ENCODE measurements around the gene HMGN3.

Gene HMGN3

GRCh38 chr6:79231666-79232065 is 2.8 kb downstream of the HMGN3 start:
- DNase-seq: no peak

- no peak for DNase-seq
These were observed 3.4 kb downstream of the HMGN3 start for GRCh38 chr6:79231101-79231500.

DNA sequence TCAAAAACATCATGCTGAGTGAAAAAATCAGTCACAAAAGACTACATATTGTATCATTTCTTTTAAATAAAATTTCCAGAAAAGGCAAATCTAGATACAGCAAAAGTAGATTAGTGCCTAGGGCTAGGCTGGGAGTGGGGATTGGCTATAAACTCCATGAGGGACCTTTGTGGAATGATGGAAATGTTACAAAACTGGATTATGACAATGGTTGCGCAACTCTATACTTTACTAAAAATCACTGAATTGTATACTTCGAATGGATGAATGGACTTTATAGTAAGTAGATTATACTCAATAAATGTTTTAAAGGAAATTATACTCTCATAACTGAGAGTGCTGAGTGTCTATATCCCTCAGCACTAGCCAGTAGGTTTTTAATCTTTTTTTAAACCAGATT is 4.3 kb downstream of the HMGN3 start:
- DNase-seq: no peak

- DNase-seq: no peak
These were observed 7.0 kb downstream of the HMGN3 start for GRCh38 chr6:79227445-79227844.

DNA sequence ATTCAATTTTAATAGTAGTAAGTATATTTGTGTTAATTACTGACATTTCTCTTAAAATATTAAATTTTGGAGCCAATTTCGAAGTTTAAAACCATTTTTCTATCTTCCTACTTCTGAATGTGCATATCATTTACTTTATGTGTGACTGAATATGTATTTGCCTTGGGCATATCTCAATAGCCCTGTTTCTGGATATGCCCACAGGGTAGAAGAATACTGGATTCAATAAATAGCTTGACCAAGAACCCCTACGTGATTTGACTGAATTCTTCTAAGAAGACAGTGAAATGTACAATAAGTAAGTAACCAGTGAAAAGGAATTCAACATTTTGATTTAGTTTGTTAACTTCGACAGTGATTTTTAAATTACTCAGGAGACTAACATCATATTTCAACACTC is 7.8 kb downstream of the HMGN3 start:
- no peak for DNase-seq

DNA sequence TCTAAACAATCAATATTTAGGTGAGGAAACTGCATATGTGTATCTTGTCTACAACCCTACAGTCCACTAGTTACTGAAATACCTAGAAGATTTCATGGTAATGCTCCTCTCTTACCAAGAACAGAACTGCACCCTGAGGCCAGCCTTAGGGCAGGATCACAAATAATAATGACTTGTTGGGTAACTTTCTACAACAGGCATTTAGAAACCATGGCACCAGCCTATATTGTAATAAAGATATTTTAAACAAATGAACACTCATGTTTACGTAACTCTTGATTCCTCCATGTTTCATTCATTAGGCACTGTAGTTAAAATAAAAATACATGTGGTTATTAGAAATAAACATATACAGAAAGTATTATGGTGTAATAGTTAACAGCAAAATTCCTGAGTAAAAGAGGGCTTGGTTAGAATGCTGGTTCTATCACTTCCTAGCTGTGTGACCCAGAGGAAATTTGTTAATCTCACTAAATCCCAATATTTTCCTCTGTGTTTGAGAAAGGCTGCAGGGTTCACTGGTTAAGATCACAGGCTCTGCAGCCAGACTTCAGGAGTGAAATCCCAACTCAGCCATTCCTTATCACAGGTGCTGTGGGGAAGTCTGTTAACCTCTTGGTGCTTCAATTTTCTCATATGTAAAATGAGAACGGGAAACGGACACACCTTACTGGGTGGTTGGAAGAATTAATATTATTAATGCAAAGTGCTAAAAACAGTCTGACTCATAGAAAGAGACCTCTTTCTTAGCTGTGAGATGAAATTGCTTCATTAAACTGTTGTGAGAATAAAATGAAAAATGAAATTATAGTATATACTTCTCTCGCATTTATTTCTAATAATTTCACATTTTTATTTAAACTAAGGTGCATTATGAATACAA is 8.5 kb downstream of the HMGN3 start:
- no peak for DNase-seq

- no peak for DNase-seq
These were observed 10.7 kb downstream of the HMGN3 start for GRCh38 chr6:79223611-79224404.

DNA sequence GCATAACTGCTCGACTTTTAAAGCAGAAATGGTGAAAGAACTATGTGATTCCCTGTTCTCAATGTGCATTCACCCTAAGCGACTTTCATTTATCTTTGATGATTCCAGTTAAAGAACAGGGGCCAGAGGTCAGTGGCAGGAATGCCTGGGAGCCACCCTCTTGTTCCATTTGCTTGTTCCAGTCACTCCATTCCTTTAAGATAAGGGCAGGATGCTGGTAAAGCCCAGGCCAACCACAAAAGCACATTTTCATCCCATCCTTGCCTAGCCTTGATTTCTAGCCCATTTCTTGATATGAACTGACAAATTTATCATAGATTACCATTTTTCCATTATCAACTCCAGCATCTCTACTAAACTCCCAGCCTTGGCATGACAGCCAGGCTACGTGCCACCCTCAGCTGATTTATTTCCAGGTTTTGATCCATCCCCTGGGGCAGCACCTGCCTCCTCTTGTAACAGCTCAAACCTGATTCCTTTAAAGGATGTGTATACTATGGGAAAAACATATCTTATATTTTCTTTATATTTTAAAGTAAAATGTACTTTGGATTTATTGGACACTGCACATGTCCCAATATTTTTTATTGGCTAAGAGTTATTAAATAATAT is 19.2 kb downstream of the HMGN3 start:
- DNase-seq: no peak

- DNase-seq: no peak
These were observed 21.6 kb downstream of the HMGN3 start for GRCh38 chr6:79212859-79213258.

DNA sequence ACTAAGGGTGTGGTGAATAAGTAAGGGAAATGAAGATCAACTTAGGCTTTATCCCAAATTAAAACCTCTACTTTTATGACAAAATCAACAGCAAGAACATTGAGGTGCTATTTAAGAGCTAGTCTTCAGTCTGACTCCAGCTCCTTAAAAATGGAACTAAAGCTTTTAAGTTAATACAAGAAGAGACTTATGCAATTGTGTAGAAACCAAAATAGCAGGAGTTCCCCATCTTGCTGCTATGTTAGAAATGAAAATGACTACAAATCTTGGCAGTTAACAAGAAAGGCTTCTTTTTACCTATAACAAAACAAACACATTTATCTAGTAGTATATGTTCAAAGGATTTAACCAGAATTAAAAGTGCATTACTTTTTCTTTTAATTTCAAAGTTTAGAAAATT is 25.7 kb downstream of the HMGN3 start:
- DNase-seq: no peak

GRCh38 chr6:79203753-79204253 is 30.7 kb downstream of the HMGN3 start:
- DNase-seq: no peak

GRCh38 chr6:79202556-79202955 is 31.9 kb downstream of the HMGN3 start:
- no peak for DNase-seq

DNA sequence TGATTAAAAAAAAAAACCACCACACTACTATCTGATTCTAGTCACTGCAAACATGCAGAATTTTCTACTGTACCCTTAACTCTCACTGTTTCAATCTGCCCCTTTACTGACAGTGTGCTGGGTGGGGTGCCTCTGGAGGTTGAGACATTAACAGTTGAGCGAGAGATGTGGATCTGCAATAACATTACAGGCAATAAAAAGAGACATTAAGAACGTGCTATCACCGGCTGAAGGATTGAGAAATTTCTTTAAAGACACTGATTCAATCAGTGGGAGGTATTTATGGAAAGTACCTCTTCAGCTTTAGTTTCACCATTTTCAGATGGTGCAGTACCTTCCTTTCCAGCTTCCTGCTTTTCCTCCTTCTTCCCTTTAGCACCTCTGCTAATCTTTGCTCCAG is 32.5 kb downstream of the HMGN3 start:
- DNase-seq: no peak

- DNase-seq: no peak
These were observed 33.3 kb downstream of the HMGN3 start for GRCh38 chr6:79201143-79201542.

DNA sequence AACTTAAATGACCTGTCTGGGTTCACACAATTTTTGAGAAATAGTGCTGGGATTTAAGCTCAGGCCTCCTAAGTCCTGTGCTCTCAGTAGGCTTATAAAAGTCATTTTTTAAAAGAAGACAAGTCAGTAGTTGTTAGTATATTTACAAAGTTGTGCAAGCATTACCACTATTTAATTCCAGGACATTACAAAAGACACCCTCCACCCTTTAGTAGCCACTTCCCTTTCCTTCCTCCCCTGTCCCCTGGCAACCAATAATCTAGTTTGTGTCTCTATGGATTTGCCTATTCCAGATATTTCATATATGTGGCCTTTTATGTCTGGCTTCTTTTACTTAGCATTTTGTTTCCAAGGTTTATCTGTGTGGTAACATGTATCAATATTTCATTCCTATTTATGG is 37.6 kb downstream of the HMGN3 start:
- no peak for DNase-seq

- DNase-seq: no peak
These were observed 40.5 kb downstream of the HMGN3 start for GRCh38 chr6:79193971-79194370.

DNA sequence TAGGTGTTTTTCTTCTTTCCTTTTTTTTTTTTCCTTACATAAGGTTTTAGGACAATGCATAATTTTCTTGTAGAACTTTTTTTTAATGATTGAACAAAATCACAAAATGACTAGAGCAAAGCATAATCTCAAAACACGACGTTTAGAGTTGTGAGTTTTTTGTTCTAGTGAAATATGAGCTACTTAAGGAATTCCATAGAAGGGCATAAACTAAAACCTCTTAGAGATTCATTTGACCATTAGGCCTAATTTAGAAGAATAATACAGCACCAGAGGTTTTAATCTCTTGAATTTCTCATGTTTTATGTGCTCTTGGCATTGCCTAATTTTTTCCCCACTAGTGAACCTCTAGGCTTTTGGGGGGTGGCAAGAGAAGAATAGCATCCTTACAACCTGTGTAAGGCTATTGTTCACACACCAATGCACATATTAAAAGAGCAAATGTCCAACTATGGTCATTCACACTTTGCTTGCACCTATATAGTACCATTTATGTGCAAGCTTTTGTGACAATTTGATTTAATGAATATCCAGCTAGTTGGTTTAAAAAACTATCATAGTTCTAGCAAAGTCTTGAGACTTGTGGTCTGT is 44.6 kb downstream of the HMGN3 start:
- DNase-seq: no peak

DNA sequence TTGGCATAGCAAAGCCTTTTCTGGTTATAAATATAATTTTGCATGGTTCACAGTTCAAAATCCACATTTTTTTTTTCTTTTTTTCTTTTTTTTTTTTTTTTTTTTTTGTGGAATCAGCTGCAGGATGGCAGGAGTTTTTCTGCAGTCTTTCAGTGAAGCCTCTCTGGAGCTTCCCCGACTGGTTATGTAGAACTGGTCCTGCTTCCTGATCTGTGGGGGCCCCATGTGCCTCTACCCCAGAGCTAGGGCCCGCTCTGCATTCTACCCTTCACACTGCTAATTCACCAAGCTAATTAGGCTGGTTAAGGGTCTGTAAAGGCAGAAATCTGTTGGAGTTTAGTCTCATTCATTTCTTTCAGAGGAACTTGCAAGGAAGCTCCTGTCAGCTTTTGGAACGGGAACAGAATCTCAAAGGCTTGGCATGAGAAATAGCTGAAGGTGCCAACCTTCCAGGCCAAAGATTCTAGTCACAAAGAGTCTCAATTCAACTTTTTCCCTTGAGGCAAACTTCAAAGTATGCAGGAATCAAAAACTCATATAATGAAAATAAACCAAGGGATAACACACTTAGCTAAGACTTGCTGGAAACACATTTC is 45.5 kb downstream of the HMGN3 start:
- no peak for DNase-seq

DNA sequence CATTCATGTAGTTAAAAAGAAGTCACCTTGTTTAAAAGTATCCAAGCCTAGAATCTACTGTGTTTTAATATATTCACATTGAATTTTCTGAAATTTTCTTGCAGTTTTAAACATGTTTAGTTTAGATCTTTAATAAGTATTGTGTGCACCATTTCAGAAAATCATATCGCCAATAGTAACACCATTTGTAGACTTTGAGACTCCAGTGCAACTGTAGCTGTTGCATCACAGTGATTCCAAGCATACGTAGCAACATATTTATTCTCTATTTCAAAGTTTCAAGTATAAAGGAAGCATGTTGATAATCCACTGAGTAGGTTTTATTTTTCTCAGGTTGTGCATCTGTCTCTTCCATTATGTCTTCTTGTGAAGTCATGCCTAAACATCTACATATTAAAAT is 46.4 kb downstream of the HMGN3 start:
- no peak for DNase-seq

DNA sequence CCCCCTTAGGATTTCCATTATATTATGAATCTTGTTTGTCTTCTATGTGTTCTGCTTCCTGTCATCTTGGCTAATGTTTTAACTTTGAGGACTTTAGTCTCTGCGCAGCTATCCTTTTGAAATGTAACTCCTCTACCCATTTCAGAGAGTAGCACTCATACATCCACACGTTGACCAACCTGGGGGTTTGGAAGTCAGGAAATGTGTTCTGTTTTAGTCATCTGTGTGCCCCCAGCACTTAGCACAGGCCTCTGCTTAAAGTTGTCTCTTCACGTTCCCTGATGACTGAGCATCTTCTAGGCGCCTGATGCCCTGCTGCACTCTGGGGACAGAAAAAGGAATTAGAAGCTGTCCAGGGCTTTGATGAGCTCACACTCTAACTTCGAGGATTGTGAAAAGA is 47.9 kb downstream of the HMGN3 start:
- no peak for DNase-seq

DNA sequence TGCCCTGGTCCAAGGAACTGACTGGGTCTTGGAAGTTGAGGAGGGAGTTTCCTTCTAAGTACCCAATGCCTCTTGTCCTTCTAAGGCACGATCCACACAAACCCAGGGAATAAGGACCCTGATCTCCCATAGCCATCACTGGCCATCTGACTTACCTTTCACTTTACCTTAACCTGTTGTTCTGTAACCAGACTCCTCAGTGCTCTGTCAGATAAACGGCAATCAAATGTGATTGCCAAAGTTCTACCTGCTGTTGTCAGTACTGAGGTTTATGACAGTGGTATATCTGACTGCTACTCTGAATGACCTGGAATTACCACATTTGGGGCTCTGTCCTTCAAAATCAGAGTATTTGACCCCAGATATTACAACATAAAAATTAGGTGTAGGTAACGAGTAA is 49.8 kb downstream of the HMGN3 start:
- DNase-seq: no peak

GRCh38 chr6:79184086-79184485 is 50.4 kb downstream of the HMGN3 start:
- DNase-seq: no peak

DNA sequence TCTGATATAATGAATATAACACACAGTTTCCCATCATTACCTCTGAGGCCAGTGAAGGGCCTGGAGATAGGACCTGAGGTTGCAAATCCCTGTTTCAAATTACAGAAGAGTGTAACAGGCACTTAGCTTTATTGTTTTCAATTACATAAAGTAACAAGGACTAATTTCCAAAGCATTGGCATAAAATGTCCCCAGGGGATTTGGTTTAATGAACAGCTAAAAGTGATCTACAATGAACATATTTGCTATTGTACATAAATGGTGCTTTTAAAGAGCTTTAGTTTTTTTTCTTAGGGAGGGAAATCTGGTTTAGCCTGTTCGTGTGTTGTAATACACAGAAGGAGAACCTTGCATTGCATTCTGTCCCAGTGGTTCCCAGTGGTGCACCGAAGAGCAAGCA is 54.4 kb downstream of the HMGN3 start:
- peak; percentile 92 for DNase-seq

Measured in DMS79 treated with DMSO at 0.1 percent for 48 hours (cell line).